HG02678 (cell line): ENCODE results near the gene OPRPN.
A peak's percentile ranks its signal among the peaks of the same experiment; 100 is the strongest.

ENCODE experiments used
- ATAC-seq: cut with Tn5 transposase; IDR thresholded peaks from one replicate; pipeline ENCODE4 v1.9.1; 2021; ENCODE audit warnings: mild to moderate bottlenecking, moderate library complexity; ENCODE audit not compliant: unreplicated experiment

Gene OPRPN

GRCh38 chr4:70397580-70397979 is at the start of gene OPRPN:
Gene OPRPN (plus strand): TSS chr4:70397940. CDS start chr4:70399286, 1,346 bp downstream.
- no peak for ATAC-seq

GRCh38 chr4:70356185-70356584 is 41.6 kb upstream of the OPRPN start:
- no peak for ATAC-seq

- ATAC-seq: no peak
Observed at GRCh38 chr4:70359115-70359661, 38.6 kb upstream of the OPRPN start.

- ATAC-seq: no peak
Observed at GRCh38 chr4:70360460-70360859, 37.3 kb upstream of the OPRPN start, which contains the start of gene SMR3A. Gene SMR3A (plus strand): TSS chr4:70360760. CDS start chr4:70362116, 1,356 bp downstream.

- ATAC-seq: no peak
Observed at GRCh38 chr4:70364002-70364401, 33.7 kb upstream of the OPRPN start.

- no peak for ATAC-seq
Observed at GRCh38 chr4:70365479-70365878, 32.3 kb upstream of the OPRPN start.

GRCh38 chr4:70367813-70368212 is 29.9 kb upstream of the OPRPN start:
- no peak for ATAC-seq

GRCh38 chr4:70371987-70372386 is 25.8 kb upstream of the OPRPN start:
- ATAC-seq: no peak

- ATAC-seq: no peak
Observed at GRCh38 chr4:70372760-70373159, 25.0 kb upstream of the OPRPN start.

GRCh38 chr4:70380578-70380977 is 17.2 kb upstream of the OPRPN start:
- ATAC-seq: no peak

GRCh38 chr4:70382691-70383181 is 15.0 kb upstream of the OPRPN start, which contains the start of gene SMR3B:
Gene SMR3B (plus strand): TSS chr4:70383131. CDS start chr4:70384511, 1,380 bp downstream.
- ATAC-seq: no peak

GRCh38 chr4:70392057-70392776 is 5.5 kb upstream of the OPRPN start:
- ATAC-seq: peak; percentile 65

GRCh38 chr4:70399319-70399718 is 1.6 kb downstream of the OPRPN start:
- peak; percentile 40 for ATAC-seq

- no peak for ATAC-seq
Observed at GRCh38 chr4:70402762-70403161, 5.0 kb downstream of the OPRPN start.

GRCh38 chr4:70405765-70406164 is 8.0 kb downstream of the OPRPN start:
- ATAC-seq: no peak

GRCh38 chr4:70425306-70425705 is 27.6 kb downstream of the OPRPN start:
- no peak for ATAC-seq

GRCh38 chr4:70426789-70427188 is 29.0 kb downstream of the OPRPN start:
- ATAC-seq: no peak

- ATAC-seq: no peak
Observed at GRCh38 chr4:70437197-70437596, 39.5 kb downstream of the OPRPN start.

- no peak for ATAC-seq
Observed at GRCh38 chr4:70442474-70442873, 44.7 kb downstream of the OPRPN start.

- ATAC-seq: no peak
Observed at GRCh38 chr4:70443329-70443728, 45.6 kb downstream of the OPRPN start.

GRCh38 chr4:70449220-70449619 is 51.5 kb downstream of the OPRPN start:
- ATAC-seq: peak; percentile 64

GRCh38 chr4:70452946-70453345 is 55.2 kb downstream of the OPRPN start:
- no peak for ATAC-seq
